HG03103 (cell line): ENCODE results near the gene TGM3.
"Not testable (repeated sequence)": the region's sequence is repeated elsewhere in the genome, so short reads cannot be mapped to it uniquely, and the experiment has no call there.

Experiments
- ATAC-seq: cut with Tn5 transposase; IDR thresholded peaks from one replicate; pipeline ENCODE4 v1.9.1; 2021; ENCODE audit warnings: low read depth; ENCODE audit not compliant: unreplicated experiment

Gene TGM3, protein sequence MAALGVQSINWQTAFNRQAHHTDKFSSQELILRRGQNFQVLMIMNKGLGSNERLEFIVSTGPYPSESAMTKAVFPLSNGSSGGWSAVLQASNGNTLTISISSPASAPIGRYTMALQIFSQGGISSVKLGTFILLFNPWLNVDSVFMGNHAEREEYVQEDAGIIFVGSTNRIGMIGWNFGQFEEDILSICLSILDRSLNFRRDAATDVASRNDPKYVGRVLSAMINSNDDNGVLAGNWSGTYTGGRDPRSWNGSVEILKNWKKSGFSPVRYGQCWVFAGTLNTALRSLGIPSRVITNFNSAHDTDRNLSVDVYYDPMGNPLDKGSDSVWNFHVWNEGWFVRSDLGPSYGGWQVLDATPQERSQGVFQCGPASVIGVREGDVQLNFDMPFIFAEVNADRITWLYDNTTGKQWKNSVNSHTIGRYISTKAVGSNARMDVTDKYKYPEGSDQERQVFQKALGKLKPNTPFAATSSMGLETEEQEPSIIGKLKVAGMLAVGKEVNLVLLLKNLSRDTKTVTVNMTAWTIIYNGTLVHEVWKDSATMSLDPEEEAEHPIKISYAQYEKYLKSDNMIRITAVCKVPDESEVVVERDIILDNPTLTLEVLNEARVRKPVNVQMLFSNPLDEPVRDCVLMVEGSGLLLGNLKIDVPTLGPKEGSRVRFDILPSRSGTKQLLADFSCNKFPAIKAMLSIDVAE

DNA sequence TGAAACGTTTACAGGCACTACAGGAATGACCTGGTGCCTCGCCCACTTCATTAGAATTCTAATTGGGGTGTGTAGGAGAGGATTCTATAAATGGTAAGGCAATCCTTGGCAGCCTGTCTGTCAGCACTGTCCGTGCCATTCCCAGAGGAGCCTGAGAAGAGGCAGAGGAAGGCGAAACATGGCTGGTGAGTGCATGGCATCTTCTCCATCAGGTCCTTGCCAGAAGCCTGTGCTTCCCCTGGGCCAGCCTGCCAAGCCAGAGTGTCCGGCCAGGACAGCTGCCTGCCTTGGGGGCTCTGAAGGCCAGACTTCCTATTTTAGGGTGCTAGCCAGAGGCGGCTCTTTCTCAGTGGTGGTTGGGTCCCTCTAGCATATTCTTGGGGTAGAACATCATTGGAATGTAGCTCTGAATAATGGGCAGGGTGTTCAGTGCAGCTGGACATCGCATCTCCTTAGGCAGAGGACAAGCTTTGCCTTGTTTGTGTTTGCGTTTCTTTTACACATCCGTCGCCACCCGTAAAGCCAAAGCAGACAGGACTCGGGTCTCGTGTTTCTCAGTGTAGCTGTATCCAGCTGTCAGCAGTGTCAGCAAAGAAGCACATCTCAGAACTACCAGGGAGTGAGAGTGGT lies at the start of gene TGM3:
TGM3 (plus strand) TSS at position 116 of the 630 bp plus-strand sequence; CDS start at position 179, 63 bp downstream.
- no peak for ATAC-seq

DNA sequence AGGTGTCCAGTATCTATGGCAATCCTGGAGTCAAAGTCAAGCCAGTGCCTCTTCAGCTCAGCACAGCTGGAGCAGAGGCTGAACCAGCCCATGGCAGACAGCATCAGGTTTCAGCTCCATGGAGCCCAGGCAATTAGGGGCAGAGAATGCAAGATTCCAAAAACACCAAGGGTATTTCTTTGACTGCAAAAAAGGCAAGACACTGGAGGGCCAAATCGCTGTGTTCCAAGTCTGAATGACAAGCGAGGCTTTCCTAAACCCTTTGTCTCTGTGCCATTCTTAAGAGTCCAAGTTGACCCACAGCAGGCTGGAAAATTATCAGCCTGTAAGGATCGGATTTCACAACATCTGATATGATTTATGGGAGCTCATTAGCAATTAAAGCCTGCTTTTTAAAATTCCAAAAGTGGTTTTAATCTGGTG lies 49.7 kb upstream of the TGM3 start:
- no peak for ATAC-seq

DNA sequence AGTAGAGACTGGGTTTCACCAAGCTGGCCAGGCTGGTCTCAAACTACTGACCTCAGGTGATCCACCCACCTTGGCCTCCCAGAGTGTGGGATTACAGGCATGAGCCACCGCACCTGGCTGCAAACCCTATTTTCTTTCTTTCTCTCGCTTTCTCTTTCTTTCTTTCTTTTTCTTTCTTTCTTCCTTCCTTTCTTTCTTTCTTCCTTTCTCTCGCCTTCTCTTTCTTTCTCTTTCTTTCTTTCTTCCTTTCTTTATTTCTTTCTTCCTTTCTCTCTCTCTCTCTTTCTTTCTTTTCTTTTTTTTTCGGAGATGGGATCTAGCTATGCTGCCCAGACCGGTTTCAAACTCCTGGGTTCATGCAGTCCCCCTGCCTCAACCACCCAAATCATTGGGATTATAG lies 47.0 kb upstream of the TGM3 start:
- no peak for ATAC-seq

DNA sequence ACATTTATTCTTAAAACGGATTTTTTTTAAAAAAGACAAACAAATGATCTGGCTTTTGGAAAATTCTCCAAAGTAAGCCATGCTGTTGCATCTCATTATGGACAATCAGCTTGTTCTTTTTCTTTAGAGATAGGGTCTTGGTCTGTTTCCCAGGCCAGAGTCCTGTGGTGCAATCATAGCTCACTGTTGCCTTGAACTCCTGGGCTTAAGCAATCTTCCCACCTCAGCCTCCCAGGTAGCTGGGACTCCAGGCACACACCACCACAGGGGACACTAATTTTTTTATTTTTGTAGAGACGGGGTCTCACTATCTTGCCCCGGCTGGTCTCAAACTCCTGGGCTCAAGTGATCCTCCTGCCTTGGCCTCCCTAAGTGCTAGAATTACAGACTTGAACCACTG lies 45.9 kb upstream of the TGM3 start:
- ATAC-seq = no peak

DNA sequence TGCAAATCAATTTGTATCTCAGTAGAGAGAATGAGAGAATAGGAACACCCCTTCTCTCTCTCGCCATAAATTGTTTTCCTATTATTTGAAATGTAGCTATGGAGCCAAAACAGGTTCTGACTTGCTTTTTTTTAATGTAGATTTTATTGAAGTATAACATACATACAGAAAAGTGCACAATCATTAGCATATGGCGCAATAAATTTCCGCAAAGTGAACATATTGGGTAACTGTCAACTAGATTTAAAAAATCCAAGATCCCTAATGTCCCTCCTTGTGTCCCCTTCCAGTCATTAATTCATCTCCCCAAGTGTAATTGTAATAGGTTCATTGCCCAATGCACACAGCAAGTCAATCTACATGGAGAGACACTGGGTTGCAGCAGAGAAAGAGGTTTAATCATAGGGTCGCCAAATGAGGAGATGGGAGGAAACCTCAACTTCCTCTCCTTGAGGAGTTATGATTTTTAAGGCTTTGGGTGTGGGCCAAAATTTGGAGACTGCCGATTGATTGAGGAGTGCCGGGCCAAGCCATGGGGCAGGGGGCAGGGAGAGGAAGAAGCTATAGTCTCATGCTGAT lies 43.3 kb upstream of the TGM3 start:
- ATAC-seq = no peak

DNA sequence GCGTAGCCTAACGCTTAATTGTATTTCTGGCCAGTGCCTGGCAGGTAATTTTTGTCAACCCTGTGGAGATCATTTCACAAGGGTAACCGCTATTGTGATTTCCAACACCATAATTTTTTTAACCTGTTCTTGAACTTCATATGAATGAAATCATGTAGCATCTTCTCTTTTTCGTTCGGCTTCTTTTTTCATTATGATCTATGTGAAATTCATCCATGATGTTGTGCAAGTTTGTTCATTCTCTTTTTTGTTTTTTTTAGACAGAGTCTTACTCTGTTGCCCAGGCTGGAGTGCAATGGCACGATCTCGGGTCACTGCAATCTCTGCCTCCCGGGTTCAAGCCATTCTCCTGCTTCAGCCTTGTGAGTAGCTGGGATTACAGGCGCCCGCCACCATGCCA lies 42.5 kb upstream of the TGM3 start:
- ATAC-seq = no peak

DNA sequence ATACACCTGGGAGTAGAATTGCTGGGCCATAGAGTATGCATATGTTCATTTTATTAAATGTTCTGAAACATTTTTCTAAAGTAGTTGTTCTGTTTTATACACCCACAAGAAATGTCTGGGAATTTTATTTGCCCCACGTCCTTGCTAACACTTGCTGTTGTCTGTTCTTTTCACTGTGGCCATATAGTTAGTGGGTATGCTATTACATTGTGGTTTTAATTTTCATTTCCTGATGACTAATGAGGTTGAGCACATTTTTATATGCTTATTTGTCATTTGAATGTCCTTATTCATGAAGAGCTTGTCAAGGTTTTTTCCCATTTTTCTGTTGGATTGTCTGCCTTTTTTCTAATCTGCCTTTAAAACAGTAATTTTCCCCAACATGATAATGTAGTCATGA lies 41.5 kb upstream of the TGM3 start:
- no peak for ATAC-seq

DNA sequence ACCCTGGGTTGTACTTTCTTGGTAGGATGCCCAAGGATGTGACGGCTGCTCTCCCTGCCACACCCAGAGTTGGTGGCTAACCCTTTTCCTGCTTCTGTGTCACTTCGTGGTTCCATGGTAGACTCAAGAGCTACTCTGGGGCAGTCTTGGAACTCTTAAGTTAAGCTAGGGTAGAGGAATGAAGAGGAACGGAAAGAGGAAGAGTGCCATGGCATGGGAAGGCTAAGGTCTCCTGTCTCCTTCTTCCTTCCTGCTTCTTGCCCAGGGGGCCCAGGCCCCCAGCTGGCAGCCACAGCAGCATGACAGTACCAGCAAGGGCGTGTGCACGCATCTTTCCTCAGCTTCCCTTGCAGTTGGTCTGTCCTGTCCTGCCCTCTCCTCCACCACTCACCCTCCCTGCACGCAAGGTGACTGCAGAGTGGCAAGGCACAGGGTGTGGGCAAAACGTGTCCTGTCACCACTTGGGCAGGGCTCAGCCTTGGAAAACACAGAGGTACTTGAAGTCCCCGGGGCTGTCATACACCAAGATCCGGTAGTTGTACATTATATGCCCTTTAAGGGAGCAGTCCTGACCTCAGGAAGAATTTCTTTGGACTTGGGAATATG lies 39.8 kb upstream of the TGM3 start:
- no peak for ATAC-seq

DNA sequence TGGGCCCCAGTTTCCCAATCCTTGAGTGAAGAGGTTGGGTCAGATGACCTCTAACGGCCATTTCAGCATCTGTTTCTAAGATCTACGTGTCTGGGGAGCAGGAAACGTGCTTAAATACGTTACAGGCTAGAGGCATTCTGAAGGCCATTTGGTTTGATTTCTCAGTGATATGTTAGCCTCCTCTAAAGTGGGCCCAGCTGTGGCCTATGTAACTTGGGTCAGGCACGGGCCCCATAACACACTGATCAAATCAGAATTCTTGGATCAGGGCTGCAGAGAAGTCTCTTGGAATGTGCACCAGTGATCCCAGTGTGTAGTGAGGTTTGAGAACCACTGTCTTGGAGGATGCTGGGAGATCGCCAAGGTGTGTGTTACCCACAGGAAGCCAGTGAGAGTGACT lies 36.1 kb upstream of the TGM3 start:
- ATAC-seq = no peak

DNA sequence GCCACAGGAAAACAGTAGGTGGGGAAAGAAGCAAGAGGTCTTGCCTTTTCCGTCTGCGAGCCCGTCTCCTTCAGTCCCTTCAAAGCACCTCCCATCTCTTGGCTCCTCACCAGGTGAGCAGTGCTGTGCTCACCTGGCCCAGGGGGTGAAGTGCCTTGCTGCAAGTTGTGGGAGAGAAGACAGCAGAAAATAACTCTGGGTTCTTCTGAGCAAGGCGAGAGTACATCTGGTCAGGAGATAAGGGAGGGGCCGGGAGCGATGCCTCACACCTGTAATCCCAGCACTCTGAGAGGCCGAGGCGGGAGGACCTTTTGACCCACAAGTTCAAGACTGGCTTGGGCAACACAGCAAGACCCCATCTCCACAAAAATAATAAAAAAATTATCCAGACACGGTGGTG lies 35.6 kb upstream of the TGM3 start:
- ATAC-seq = no peak

DNA sequence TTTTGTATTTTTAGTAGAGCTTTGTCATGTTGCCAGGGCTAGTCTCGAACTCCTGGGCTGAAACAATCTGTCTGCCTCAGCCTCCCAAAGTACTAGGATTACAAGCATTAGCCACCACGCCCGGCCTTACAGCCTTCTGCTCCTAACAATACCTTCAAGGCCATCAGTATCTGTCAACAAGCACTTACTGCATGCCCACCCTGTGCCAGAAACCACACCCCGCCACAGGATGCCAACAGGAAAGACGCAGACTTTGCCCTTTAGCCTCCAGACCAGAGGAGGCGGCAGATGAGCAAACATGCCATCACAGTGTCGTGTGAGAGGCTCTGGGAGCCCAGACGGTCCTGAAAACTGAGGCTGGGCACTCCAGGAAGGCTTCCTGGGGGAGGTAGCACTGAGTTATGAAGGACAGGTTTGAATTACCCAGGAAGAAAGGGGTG lies 34.7 kb upstream of the TGM3 start:
- ATAC-seq = no peak

DNA sequence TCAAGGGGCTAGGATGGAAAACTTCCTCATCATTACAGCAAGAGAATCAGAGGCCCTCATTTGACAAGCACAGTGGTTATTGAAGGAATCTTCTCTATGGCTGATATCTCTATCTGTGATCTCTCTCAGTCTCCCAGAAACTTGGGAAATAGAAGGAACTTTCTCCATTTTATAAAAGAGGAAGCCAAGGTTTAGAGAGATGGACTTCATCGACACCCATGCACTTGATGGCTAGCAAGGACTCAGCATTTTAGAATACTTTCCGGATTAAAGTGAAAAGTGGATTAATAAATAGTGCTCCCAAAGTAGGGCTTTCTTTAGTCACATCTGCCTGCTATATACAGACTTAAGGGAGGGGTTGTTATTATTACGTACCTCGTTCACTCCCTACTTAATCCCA lies 34.2 kb upstream of the TGM3 start:
- ATAC-seq = no peak

DNA sequence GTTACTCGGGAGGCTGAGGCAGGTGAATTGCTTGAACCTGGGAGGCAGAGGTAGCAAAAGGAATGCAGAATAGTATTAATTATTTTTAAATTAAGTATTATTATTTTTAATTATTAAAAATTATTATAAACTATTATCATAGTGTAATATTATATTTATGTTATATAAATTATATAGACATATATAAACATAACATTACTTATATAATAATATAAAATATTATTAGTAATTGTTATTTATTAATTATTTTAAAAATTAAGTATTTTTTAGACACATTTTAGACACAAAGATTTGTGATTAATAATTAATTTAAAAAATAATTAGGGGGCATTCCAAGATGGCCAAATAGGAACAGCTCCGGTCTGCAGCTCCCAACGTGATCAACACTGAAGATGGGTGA lies 31.7 kb upstream of the TGM3 start:
- no peak for ATAC-seq

DNA sequence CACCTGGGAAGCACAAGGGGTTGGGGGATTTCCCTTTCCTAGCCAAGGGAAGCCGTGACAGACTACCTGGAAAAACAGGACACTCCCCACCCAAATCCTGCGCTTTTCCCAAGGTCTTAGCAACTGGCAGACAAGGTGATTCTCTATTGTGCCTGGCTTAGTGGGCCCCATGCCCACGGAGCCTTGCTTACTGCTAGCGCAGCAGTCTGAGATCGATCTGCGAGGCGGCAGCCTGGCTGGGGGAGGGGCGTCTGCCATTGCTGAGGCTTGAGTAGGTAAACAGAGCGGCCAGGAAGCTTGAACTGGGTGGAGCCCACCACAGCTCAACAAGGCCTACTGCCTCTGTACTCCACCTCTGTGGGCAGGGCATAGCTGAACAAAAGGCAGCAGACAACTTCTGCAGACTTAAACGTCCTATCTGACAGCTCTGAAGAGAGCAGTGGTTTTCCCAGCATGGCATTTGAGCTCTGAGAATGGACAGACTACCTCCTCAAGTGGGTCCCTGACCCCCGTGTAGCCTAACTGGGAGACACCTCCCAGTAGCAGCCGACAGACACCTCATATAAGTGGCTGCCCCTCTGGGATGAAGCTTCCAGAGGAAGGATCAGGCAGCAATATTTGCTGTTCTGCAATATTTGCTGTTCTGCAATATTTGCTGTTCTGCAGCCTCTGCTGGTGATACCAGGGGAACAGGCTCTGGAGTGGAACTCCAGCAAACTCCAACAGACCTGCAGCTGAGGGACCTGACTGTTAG lies 31.0 kb upstream of the TGM3 start:
- ATAC-seq = not testable (repeated sequence)

DNA sequence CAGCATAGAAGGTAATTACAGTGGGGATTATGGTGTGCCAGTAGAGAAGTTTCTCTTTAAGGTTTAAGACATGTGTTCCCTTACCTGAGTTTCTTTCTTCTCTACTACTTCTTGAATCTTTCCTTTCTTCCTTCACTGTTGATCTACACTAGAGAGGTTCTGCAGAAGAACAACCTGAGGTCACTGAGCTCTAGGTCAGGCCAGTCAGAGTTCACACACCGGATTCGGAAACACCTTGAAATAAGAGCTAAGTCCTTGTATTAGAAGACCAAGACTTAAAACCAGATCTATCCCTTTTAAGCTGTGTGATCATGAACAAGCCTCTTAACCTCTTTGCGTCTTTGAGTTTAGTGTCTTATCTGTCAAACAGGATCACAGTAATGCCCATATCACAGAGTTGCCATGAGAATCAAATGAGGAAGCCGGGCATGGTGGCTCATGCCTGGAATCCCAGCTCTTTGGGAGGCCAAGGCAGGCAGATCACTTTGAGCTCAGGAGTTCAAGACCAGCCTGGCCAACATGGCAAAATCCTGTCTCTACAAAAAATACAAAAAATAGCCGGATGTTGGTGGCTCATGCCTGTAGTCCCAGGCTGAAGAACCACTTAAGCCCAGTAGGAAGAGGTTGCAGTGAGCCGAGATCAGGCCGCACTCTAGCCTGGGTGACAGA lies 22.0 kb upstream of the TGM3 start:
- no peak for ATAC-seq

DNA sequence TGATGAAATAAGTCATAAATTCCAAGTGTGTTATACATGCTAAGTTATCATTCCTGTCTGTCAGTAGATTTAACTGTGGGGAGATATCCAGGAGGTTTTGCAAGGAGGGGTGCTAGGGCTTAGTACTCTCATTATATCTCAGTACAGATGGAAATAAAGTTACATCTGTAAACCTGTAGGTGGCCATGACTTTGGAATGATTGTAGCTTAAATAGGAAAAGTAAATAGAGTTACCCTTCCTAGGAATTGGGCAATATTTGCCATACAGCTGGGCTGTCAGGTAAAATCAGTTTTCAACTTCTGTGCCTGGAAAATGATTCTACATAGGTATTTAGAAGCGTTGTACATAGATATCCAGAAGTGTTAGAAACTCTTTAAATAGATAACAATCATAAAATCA lies 19.8 kb upstream of the TGM3 start:
- no peak for ATAC-seq

DNA sequence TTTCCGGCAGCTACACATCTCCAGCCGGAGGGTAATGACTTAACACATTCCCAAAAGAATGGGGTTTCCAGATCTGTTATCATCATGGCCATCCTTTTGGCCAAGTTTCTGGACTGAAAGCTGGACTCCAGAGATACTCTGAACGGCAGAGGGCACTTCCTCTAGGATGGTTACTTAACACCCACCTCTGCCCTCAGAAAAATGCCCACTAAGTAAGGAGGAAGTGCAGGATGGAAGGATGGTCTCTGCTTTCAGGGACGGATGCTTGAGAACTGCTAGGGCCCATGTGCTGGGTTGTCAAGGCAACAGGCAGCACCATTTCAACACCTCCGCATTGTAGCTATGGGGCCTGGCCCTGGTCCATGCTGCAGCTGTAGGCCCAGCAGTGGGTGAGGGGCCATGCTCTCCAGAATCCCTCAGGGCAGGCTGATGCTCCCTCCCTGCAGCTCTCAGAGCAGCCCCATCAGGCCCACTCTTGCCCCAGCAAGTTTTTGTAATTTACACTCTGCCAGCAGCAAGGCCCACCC lies 16.5 kb upstream of the TGM3 start:
- no peak for ATAC-seq

DNA sequence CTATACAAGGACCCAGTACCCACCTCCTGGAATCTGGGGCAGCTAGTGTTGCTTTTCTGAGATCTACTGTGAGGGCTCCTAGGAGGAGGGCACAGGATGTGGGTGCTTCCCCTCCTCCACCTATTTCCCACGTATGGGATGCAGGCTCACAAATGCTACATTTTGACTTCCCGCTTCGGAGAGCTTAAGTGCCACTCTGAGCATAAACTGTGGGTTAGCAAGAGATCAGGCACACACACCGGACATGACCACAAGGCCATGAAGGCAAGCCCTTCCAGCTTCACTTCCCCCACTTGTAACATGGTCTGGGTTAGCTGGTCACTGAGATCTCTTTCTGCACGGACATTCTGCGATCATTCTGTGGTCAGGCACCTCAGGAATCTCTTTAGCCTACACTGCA lies 15.7 kb upstream of the TGM3 start:
- no peak for ATAC-seq

DNA sequence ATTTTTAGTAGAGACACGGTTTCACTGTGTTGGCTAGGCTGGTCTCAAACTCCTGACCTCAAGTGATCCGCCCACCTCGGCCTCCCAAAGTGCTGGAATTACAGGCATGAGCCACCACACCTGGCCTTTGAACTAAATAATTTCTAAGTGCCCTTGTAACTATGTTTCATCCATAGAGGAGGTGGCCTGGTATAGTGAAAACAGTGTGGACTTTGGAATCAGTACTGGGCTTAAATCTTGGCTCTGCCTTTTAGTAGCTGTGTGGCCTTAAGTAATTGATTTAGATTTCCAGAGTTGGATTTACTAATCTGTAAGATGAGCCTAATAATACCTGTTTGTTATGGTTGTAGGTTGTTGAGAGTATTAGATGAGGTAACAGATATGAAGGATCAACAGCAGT lies 14.2 kb upstream of the TGM3 start:
- ATAC-seq = no peak
